IPS-18a (cell line): Measurements from ENCODE around the gene TERT.
"Not testable (repeated sequence)": the region's sequence is repeated elsewhere in the genome, so short reads cannot be mapped to it uniquely, and the experiment has no call there.

Experiments used
- H3K27ac ChIP-seq: one replicate; pipeline ENCODE4 v1.5.1; 2013; ENCODE audit warnings: low read length
- H3K27me3 ChIP-seq: one replicate; pipeline ENCODE4 v1.6.1; 2013; ENCODE audit warnings: mild to moderate bottlenecking, low read length; ENCODE audit not compliant: control insufficient read depth, insufficient read depth
- H3K36me3 ChIP-seq: one replicate; pipeline ENCODE4 v1.6.1; 2013; ENCODE audit warnings: low read depth, low read length; ENCODE audit not compliant: control insufficient read depth
- H3K4me1 ChIP-seq: one replicate; pipeline ENCODE4 v1.6.1; 2013; ENCODE audit warnings: low read depth, low read length; ENCODE audit not compliant: control insufficient read depth
- H3K4me3 ChIP-seq: one replicate; pipeline ENCODE4 v1.5.1; 2013; ENCODE audit warnings: low read length
- H3K9ac ChIP-seq: one replicate; pipeline ENCODE4 v1.6.1; 2013; ENCODE audit warnings: mild to moderate bottlenecking, low read length, moderate library complexity
- H3K9me3 ChIP-seq: one replicate; pipeline ENCODE4 v1.6.1; 2013; ENCODE audit warnings: low read depth, low read length; ENCODE audit not compliant: control insufficient read depth

The TERT gene

DNA sequence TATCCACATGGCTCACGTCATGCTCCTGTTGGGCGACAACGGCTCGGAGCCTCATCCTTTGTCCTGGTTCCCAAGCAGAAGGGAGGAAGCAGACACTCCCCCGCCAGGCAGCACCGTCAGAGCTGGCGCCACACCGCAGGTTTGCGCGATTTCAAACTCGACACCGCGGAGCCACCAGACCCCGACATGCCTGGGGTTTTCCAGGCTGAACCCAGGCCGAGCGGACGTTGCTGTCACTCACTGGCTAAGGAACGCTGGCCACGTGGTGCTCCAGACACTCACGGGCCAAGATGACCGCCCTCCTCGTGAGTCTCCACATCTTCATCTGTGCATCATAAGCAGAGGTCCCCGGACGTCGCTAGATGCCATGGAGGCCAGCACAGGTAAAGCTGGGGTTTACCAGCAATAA lies 9.0 kb downstream of the TERT start:
- H3K4me3 ChIP-seq: no peak overlapping the region
- H3K4me1 ChIP-seq: no peaks in the 10 kb centered on the region
- no peak overlapping the region for H3K9ac ChIP-seq
- no peaks in the 10 kb centered on the region for H3K36me3 ChIP-seq
- no peaks in the 10 kb centered on the region for H3K27me3 ChIP-seq
- H3K9me3 ChIP-seq: no peaks in the 10 kb centered on the region
- no peak overlapping the region for H3K27ac ChIP-seq

DNA sequence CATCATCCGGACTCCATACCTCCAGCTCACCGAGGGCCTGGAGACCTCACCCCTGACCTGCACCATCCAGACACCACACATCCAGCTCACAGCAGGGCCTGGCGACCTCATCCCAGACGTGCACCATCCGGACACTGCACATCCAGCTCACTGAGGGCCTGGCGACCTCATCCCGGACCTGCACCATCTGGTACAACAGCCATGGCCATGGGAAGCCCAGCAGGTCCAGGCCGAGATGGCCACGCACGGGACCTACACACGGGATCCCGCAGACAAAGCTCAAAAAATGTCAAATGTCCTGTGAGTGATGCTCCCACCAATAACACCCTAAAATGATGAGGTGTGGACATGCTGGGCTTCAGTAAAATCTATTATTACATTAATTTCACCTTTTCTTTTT lies 9.7 kb downstream of the TERT start:
- Histone ChIP-seq H3K36me3 (no peaks in the 10 kb centered on the region), H3K4me3 (no peak overlapping the region), H3K4me1 (no peaks in the 10 kb centered on the region), H3K27ac (no peak overlapping the region), H3K27me3 (no peaks in the 10 kb centered on the region), H3K9me3 (no peaks in the 10 kb centered on the region), H3K9ac (no peak overlapping the region)

GRCh38 chr5:1284336-1284970 lies 10.4 kb downstream of the TERT start:
- H3K27me3 ChIP-seq, H3K36me3 ChIP-seq, H3K9me3 ChIP-seq, H3K27ac ChIP-seq, H3K9ac ChIP-seq, H3K4me3 ChIP-seq, H3K4me1 ChIP-seq: not testable (repeated sequence)

DNA sequence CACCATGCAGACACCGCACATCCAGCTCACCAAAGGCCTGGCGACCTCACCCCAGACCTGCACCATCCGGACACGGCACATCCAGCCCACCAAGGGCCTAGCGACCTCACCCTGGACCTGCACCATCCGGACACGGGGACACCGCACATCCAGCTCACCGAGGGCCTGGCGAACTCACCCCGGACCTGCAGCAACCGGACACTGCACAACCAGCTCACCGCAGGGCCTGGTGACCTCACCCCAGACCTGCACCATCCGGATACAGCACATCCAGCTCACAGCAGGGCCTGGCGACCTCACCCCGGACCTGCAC lies 11.2 kb downstream of the TERT start:
- H3K36me3 ChIP-seq, H3K9ac ChIP-seq, H3K27ac ChIP-seq, H3K9me3 ChIP-seq, H3K27me3 ChIP-seq, H3K4me1 ChIP-seq, H3K4me3 ChIP-seq: not testable (repeated sequence)

- H3K9me3 ChIP-seq, H3K4me3 ChIP-seq, H3K4me1 ChIP-seq, H3K27me3 ChIP-seq, H3K36me3 ChIP-seq, H3K9ac ChIP-seq, H3K27ac ChIP-seq: not testable (repeated sequence)
Measured at GRCh38 chr5:1282993-1283728, 11.7 kb downstream of the TERT start.

- no peak overlapping the region for H3K27ac ChIP-seq
- H3K27me3 ChIP-seq: no peaks in the 10 kb centered on the region
- H3K9ac ChIP-seq: no peak overlapping the region
- H3K36me3 ChIP-seq: peaks cover 5% of the 10 kb centered on the region
- H3K4me3 ChIP-seq: no peak overlapping the region
- no peaks in the 10 kb centered on the region for H3K4me1 ChIP-seq
- no peaks in the 10 kb centered on the region for H3K9me3 ChIP-seq
Measured at GRCh38 chr5:1282131-1282992, 12.5 kb downstream of the TERT start.

- H3K9ac ChIP-seq: no peak overlapping the region
- H3K4me1 ChIP-seq: no peaks in the 10 kb centered on the region
- H3K9me3 ChIP-seq: no peaks in the 10 kb centered on the region
- no peaks in the 10 kb centered on the region for H3K27me3 ChIP-seq
- H3K36me3 ChIP-seq: peaks cover 5% of the 10 kb centered on the region
- H3K27ac ChIP-seq: no peak overlapping the region
- no peak overlapping the region for H3K4me3 ChIP-seq
Measured at GRCh38 chr5:1281038-1281882, 13.6 kb downstream of the TERT start.

GRCh38 chr5:1280177-1281037 lies 14.5 kb downstream of the TERT start:
- Histone ChIP-seq H3K4me3 (no peak overlapping the region), H3K27me3 (no peaks in the 10 kb centered on the region), H3K9ac (no peak overlapping the region), H3K36me3 (peaks cover 5% of the 10 kb centered on the region), H3K4me1 (no peaks in the 10 kb centered on the region), H3K27ac (no peak overlapping the region), H3K9me3 (no peaks in the 10 kb centered on the region)

- Histone ChIP-seq H3K9ac (no peak overlapping the region), H3K36me3 (peaks cover 5% of the 10 kb centered on the region), H3K4me1 (no peaks in the 10 kb centered on the region), H3K9me3 (no peaks in the 10 kb centered on the region), H3K27ac (no peak overlapping the region), H3K27me3 (no peaks in the 10 kb centered on the region), H3K4me3 (no peak overlapping the region)
Measured at GRCh38 chr5:1279443-1280151, 15.3 kb downstream of the TERT start.

DNA sequence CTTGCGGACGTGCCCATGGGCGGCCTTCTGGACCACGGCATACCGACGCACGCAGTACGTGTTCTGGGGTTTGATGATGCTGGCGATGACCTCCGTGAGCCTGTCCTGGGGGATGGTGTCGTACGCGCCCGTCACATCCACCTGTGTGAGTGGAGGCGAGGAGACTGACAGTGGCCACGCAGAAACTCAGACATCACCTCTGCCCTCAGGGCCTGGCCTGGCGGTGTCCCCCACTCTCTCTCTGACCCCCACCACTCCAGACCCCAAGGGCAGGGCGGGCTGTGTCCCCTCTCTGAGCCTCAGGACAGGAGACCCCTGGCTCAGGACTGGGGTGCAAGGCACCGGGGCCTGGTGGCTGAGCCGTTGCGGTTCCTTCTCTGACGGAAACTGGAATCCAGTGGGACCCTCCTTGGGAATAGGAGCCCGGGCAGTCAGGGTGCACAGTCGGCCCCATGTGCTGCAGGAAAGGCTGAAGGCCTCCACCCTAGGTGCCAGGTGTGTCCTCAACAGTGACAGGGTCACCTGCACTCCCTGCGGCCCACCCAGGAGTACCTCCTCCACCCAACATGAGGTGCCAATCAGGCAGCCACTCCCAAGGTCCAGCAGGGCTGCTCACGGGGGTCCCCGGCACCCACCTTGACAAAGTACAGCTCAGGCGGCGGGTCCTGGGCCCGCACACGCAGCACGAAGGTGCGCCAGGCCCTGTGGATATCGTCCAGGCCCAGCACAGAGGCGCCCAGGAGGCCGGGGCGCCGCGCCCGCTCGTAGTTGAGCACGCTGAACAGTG lies 16.0 kb downstream of the TERT start:
- no peak overlapping the region for H3K9ac ChIP-seq
- no peak overlapping the region for H3K4me3 ChIP-seq
- no peaks in the 10 kb centered on the region for H3K9me3 ChIP-seq
- peaks cover 5% of the 10 kb centered on the region for H3K36me3 ChIP-seq
- H3K27ac ChIP-seq: no peak overlapping the region
- no peaks in the 10 kb centered on the region for H3K27me3 ChIP-seq
- no peaks in the 10 kb centered on the region for H3K4me1 ChIP-seq
